Kidney (tissue), 14 donors: ENCODE data around the gene KCNAB1. TPM values are rescaled to one million over a fixed set of nuclear protein-coding genes. Genes with fewer than 3 reads are reported as not detected.

ENCODE experiments used
- DNase-seq, 5 donors: peaks; one replicate each; pipeline ENCODE4 v3.0.0-alpha.2; 2013 to 2020
- FAIRE-seq: peaks from 2 replicates; lab custom pipeline; 2012; peaks lifted over from hg19 to GRCh38; lab: Jason Lieb, UNC
- H3K27ac ChIP-seq, 2 donors: one replicate each; pipeline ENCODE4 v1.7.0; 2013; ENCODE audit warnings: low read depth in 2 of 2, low read length in 2 of 2, inconsistent platforms in 1 of 2
- H3K27me3 ChIP-seq: one replicate; pipeline ENCODE4 v1.7.1; 2013; ENCODE audit warnings: low read length, inconsistent platforms; ENCODE audit not compliant: control insufficient read depth, insufficient read depth
- H3K36me3 ChIP-seq, 3 donors: one replicate each; pipeline versions ENCODE4 v1.7.0 to v1.7.1; 2013; ENCODE audit warnings: low read length in 3 of 3, control low read depth in 1 of 3, inconsistent platforms in 1 of 3; ENCODE audit not compliant: insufficient read depth in 3 of 3, control insufficient read depth in 2 of 3
- H3K4me1 ChIP-seq, 3 donors: one replicate each; pipeline versions ENCODE4 v1.7.0 to v1.7.1; 2013; ENCODE audit warnings: low read length in 3 of 3, inconsistent platforms in 1 of 3, low read depth in 1 of 3; ENCODE audit not compliant: control insufficient read depth in 2 of 3, insufficient read depth in 2 of 3
- H3K4me3 ChIP-seq, 3 donors: one replicate each; pipeline versions ENCODE4 v1.7.0 to v1.8.1; 2013; ENCODE audit warnings: low read length in 3 of 3, control low read depth in 1 of 3, inconsistent platforms in 1 of 3
- H3K9ac ChIP-seq, 3 donors: one replicate each; pipeline versions ENCODE4 v1.7.0 to v1.7.1; 2013; ENCODE audit warnings: low read length in 3 of 3, control low read depth in 1 of 3, inconsistent platforms in 1 of 3
- H3K9me3 ChIP-seq, 3 donors: one replicate each; pipeline versions ENCODE4 v1.7.0 to v1.7.1; 2013; ENCODE audit warnings: low read length in 3 of 3, control low read depth in 1 of 3, inconsistent platforms in 1 of 3; ENCODE audit not compliant: control insufficient read depth in 2 of 3, insufficient read depth in 1 of 3
- intact Hi-C: fragments of 100-400 bp; cut with DNase I; formaldehyde crosslinking; loops from one replicate; pipeline ENCODE4 v1.11.1; 2022
- polyA plus RNA-seq: library from polyadenylated mRNA; stranded (reverse); fragments of 350-450 nt; fragmentation: Illumina TruSeq; extraction: RNeasy Lipid Tissue Mini Kit (QIAGEN cat#74804); gene quantifications from one replicate; pipeline ENCODE4 v1.2.3, GENCODE V29; 2014; ENCODE audit warnings: low read depth, low replicate concordance; ENCODE audit not compliant: insufficient read depth
- total RNA-seq: library from RNA; stranded (reverse); fragmentation: NEBNext Ultra II Directional; extraction: Animal tissue kit (Norgen Biotek cat#: 25700); gene quantifications from one replicate; pipeline ENCODE4 v1.2.1, GENCODE V29; 2021
- TF ChIP-seq, protein P1 (sequence below): IDR thresholded peaks from 3 replicates; pipeline ENCODE4 v1.5.1; 2012; ENCODE audit warnings: mild to moderate bottlenecking, moderate library complexity, borderline replicate concordance; ENCODE audit not compliant: insufficient read depth; ENCODE audit errors: extremely low read depth
- donor health status: control.
- donor health status: control.
- donor health status: control.
- donor health status: control.
- donor health status: control.
- donor health status: DM: yes; HTN: yes; CAD: no.
- donor health status: Normal renal cell carcinoma (clear cell type).

The KCNAB1 gene
- total and polyA plus RNA-seq, 2 donors from 2014 or later: 1.7 to 6.6 TPM

GRCh38 chr3:156409694-156410093, 289.3 kb downstream of the KCNAB1 start:
- no peaks in the 10 kb centered on the region for H3K9me3 ChIP-seq
- FAIRE-seq: no peak
- intact Hi-C loops: no loop called here

DNA sequence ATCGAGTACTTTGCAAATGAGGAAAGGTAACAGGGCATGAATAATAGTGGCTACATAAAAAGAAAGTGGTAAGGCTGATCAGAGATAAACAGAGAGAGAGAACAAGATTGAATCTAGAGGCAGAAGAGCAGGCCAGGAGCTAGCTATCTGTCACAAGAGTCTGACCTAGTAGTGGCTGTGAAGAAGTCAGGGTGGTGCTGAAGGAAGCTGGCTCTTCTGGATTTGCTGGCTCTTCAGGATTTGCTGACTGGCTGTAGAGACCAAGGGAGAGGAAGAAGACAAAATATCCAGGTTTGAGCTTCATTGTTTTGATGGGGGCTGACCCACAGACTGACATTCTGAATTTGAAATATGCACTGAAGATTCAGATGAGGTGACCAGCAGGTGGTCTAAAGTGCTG, 292.2 kb downstream of the KCNAB1 start:
- FAIRE-seq: no peak
- Histone ChIP-seq H3K9me3 (no peaks in the 10 kb centered on the region), H3K4me3 (no peak overlapping the region), H3K4me1 (no peaks in the 10 kb centered on the region), H3K27ac (no peak overlapping the region), H3K36me3 (no peaks in the 10 kb centered on the region), H3K9ac (no peak overlapping the region), H3K27me3 (no peaks in the 10 kb centered on the region)
- TF ChIP-seq, protein P1, sequence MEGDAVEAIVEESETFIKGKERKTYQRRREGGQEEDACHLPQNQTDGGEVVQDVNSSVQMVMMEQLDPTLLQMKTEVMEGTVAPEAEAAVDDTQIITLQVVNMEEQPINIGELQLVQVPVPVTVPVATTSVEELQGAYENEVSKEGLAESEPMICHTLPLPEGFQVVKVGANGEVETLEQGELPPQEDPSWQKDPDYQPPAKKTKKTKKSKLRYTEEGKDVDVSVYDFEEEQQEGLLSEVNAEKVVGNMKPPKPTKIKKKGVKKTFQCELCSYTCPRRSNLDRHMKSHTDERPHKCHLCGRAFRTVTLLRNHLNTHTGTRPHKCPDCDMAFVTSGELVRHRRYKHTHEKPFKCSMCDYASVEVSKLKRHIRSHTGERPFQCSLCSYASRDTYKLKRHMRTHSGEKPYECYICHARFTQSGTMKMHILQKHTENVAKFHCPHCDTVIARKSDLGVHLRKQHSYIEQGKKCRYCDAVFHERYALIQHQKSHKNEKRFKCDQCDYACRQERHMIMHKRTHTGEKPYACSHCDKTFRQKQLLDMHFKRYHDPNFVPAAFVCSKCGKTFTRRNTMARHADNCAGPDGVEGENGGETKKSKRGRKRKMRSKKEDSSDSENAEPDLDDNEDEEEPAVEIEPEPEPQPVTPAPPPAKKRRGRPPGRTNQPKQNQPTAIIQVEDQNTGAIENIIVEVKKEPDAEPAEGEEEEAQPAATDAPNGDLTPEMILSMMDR: no peak
- no peak for DNase-seq
- intact Hi-C loops: no loop called here

More at GRCh38 chr3:156409694-156410093, 289.3 kb downstream of the KCNAB1 start:
- Histone ChIP-seq H3K27ac (no peak overlapping the region), H3K36me3 (no peaks in the 10 kb centered on the region), H3K9ac (no peak overlapping the region), H3K4me1 (no peaks in the 10 kb centered on the region), H3K4me3 (no peak overlapping the region), H3K27me3 (no peaks in the 10 kb centered on the region)
- TF ChIP-seq, protein P1: no peak
- no peak for DNase-seq

- Histone ChIP-seq H3K4me1 (no peaks in the 10 kb centered on the region), H3K27me3 (no peaks in the 10 kb centered on the region), H3K36me3 (no peaks in the 10 kb centered on the region), H3K9ac (no peak overlapping the region), H3K4me3 (no peak overlapping the region), H3K27ac (no peak overlapping the region), H3K9me3 (no peaks in the 10 kb centered on the region)
- intact Hi-C loops: no loop called here
- no peak for FAIRE-seq
- no peak for DNase-seq
- TF ChIP-seq, protein P1: no peak
Observed at GRCh38 chr3:156413293-156413892, 293.0 kb downstream of the KCNAB1 start.
